Nucleus accumbens (tissue), 56 donors: Measurements from ENCODE around the gene XYLB.

Experiments used
- DNase-seq, 56 donors: peaks; one replicate each; lab custom pipeline; 2025; lab: John Stamatoyannopoulos, UW

Gene XYLB

DNA sequence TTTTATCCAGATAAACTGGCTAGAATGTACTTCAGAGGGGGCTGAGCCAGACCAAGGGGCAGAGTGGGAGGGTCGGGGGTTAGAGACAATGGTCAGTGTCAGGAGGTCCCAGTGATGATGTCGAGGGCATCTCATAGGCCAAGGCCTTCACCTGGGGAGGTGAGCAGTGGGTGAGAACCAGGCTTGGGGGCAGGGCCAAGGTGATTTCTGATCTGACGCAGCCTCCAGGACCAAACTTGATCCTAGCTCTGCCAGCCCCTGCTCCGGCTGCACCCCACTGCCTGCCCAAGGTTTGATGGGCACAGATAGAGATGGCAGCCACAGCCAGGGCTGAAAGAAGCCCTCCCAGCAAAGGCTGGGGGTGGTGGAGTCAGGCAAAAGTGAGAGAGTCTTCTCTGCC, 14.9 kb downstream of the XYLB start:
- DNase-seq: no peak

DNA sequence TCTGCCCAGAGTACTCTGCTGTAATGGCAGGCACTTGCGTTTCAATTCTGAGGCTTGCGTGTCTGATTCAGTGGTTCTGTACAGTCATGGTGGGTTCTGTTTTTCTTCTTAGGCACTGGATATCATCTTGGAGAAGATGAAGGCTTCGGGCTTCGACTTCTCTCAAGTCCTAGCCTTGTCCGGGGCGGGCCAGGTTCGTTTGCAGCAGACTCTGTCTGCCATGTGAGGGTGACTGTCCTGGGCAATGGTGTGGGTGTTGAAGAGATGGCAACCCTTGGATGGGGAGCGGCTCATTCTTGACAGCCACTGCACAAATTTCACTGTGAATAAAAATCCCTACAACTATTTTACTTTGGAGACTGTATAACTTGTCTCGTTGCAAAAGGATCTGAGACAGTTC, 16.2 kb downstream of the XYLB start:
- DNase-seq: no peak

DNA sequence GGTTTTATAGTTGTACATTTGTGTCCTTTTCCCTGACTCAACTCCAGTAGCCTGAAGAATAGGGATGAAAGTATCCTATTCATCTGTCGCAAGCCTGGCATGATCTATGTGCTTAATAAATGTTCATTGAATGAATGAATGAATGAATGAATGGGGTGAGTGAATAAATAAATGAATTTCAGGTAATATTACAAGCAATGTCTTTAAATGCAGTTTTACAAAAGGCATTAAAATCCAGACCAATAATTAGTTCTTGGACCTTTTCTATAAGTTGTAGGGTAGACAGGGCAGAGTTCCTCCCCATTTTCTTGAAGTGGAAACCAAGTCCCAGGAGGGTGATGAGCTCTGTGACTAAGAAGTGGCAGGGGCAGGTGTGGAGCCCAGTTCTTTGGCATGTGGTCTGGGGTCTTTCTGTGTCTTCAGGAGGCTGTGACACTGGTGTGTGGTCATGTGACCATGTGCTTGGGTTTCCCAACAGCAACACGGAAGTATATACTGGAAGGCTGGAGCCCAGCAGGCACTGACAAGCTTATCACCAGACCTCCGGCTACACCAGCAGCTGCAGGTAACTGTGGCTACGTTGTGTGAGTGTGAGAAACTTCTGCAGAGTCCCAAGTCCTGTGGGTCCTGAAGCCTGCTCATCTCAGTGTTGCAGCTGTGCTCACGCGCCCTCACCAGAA, 18.3 kb downstream of the XYLB start:
- no peak for DNase-seq

DNA sequence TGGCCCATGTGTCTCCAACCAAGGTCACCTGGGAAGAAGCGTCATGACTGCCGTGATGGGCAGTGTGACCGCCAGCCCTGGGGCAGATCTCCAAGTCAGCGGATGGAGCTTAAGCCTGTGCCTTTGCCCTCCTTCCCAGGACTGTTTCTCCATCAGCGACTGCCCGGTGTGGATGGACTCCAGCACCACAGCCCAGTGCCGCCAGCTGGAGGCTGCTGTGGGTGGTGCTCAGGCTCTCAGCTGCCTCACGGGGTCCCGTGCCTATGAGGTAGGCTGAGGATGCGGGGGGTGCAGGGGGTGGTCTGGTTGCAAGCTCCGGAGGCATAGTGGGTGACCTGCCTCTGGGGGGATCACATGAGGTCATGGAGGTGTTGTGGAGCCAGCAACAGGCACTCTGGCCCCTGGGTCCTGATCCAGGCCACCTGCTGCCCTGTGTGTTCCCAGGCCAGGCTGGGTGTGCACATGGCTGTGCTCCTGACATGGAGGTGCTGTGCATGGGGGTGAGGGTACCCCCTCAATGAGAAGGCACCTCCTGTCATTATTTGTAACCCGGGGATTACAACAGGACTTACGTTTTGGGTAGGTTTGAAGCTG, 19.0 kb downstream of the XYLB start:
- no peak for DNase-seq

DNA sequence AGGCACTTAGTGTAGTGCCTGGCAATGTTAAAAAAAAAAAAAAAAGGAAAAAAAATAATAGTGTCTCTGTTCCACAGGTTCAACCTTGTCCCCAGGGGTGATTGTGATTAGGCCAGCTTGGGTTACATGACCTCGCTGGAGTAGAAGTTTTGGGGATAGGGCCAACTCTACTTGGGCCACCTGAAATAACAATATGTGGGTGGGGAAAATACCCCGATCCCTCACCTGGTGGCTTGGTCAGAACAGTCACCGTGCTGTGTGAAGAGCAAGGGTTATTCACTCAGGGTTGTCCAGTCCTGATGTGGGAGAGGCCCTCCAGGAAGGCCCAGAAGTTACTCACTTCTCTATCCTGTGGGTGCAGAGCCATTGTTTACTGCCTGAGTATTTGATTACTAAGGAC, 19.5 kb downstream of the XYLB start:
- DNase-seq: no peak

DNA sequence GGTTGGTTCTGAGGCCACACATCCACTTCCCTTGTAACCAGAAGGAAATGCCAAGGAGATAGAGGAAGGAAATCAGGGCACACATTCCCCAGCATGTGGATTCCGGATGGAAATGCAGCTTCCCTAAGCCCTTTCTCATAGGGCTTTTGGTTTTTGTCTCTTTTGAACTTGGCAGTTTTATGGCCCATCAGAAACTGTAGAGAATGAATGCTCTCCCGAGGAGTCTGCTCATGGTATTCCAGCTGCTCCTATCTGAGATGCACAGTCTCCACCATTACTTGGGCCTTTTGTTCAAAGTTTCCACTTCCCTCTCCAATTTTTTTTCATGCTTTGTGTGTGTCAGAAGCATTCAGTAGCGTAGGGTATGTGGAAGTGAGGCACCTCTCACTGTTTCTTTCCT, 21.2 kb downstream of the XYLB start:
- no peak for DNase-seq

DNA sequence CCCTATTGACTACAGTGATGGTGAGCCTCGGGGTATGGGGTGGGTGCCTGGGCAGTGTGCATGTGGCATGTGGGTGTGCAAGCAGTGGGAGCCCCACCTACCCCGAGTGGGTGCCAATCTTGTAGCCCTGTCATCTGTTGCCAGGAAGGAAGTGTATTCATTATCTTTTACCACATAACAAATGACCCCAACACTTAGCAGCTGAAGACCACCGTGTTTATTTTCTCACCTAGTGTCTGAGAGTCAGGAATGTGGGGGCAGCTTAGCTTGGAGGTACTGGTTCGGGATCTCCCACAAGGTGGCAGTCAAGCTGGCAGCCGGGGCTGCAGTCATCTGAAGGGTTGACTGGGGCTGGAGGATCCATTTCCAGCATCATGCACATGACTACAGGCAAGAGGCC, 21.7 kb downstream of the XYLB start:
- no peak for DNase-seq

DNA sequence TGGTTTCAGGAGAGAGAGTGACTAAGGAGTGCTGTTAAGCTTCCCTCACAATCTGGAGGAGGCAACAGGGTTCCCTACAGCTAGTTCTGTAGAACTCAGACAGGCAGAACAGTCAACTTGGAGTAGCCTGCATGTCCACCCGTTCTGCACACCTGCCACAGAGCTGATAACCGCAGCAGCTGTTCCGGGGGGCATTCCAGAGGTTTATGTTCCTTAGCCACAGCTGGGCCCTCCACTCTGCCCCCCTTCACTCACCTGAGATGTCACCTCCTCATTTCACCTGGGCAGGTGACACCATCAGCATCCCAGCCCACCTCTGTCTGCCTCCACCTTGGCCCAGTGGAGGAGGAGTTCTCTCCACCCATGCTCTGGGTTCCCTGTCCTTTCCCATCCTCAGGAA, 22.6 kb downstream of the XYLB start:
- DNase-seq: no peak

DNA sequence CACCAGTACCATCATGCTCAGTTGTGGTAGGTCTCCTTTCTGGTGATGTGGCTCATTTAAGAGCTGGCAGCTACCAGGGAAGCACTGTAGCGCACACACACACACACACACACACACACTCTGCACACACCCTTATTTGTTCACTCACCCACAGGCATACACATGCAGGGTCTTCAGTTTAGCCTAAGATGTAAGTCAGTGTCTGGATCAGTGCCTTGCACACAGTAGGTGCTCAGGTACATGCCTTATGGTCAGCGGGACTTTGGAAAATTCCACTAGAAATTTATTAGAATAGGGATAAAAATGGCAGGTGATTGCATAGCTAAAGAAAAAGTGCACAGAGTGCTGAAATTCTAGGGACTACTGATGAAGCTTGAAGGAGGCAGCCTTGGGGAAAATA, 23.6 kb downstream of the XYLB start:
- no peak for DNase-seq

DNA sequence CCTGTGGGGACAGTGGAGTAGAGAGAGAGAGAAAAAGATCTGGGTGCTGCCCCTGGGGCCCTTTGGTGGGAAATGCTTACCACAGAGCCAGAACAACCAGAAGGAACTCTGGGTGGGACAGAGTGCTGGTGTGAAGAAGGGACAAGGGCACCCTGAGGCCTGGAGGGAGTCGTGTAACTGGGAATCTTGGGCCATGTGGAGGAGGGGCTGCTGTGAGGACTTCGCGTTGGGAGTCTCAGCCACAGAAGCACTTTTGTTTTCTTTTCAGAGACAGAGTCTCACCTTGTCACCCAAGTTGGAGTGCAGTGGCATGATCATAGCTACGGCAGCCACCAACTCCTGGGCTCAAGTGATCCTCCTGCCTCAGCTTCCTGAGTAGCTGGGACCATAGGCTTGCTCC, 24.3 kb downstream of the XYLB start:
- no peak for DNase-seq

DNA sequence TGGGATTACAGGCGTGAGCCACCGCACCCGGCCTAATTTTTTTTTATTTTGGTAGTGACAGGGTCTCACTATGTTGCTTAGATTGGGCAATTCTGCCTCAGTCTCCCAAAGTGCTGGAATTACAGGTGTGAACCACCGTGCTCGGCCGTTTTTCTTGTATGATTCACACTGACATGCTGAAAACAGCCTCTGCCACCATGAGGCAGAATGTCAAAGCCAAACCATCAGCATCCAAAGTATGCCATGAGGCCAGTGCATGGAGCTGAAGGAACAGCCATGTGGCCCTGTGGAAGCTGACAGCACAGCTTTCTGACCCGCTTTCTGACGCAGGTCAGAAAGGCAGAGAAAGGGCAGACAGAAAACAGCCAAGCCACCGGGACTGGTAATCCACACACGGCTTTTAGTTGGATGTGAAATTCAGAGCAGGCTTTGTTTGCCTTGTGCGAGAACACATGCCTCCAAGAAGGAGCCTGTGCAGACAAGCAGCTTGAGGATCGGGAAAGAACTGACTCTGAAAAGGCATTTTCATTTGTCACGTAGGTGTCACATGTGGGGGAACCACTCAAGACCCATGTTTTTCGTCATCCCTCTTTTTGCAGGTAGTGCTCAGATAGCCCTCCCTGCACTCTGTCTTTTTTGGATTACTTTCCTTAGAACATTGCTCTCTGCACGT, 25.1 kb downstream of the XYLB start:
- DNase-seq: no peak

DNA sequence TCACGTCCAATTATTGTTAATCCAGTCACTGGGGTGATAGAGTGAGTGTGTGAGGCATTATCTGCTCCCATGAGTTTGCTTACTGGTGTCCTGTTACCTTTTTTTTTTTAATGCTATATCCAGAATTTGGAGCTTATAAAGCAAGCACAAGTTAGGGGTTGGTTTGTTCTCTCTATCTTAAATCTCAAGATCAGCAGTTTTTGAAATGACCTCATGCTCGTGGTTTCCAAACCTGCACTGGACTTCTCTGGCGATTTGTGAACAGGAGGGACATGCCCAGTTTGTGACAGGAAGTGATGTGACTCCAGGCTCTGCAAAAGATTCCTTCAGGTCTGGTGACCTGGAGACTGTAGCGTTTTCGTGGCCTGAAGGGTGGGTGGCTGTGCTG, 25.6 kb downstream of the XYLB start:
- no peak for DNase-seq

DNA sequence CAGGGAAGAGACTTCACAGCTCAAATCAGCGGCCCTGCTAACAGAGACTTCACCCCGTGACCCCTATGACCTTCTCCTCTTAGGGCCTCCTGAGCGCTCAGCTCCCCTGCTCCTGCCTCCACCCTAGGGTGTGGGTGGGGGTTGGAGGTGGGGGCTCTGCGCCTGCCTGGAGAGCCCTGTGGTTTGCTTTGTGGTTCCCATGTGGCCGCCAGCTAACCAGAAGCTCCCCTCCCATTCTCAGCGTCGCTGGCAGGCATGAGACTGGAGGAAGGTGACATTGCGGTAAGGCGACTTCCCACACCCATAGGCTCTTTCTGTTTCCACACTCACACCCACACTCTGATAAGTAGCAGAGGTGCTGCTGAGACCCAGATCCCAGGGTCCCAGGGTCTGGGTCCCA, 27.6 kb downstream of the XYLB start:
- DNase-seq: no peak

DNA sequence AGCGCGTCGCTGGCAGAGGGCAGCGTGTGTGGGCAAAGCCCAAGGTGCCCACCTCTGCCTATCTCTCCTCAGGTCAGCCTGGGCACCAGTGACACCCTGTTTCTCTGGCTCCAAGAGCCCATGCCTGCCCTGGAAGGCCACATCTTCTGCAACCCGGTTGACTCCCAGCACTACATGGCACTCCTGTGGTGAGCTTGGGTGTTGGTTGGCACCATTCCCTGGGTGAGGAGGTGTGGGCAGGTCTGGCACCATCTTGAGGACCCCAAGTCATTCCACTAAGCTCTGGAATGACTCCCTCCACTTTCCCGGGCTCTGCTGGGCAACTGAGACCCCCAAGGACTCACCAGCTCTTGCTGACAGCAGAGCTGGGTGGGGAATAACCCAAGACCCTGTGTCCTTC, 28.5 kb downstream of the XYLB start:
- no peak for DNase-seq

DNA sequence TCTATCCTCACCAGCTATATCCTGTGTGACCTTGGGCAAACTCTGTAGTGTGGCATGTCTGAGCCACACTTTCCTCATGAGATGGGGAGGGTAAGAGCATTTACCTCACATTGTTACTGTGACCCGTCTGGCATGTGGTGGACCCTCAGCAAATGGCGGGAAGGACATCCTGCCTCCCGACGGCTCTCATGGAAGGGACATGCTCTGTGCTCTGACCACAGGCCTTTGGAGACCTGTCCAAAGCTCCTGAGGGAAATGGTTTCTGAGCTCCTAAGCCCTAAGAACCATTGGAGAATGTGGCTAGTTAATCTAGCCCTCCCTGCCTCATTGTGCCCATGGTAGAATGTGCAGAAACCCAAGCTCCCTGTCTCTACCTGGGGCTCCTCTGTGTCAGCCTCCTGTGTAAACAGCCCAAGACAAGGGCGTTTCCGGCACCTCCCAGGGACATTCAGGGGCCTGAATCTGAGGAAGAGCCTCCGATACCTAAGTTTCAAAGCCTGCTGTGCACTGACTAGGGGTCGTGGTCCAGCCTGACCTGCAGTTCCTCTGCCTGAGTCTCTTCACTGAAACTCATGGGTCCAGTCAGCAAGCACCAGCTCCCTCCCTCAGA, 29.0 kb downstream of the XYLB start:
- DNase-seq: no peak

DNA sequence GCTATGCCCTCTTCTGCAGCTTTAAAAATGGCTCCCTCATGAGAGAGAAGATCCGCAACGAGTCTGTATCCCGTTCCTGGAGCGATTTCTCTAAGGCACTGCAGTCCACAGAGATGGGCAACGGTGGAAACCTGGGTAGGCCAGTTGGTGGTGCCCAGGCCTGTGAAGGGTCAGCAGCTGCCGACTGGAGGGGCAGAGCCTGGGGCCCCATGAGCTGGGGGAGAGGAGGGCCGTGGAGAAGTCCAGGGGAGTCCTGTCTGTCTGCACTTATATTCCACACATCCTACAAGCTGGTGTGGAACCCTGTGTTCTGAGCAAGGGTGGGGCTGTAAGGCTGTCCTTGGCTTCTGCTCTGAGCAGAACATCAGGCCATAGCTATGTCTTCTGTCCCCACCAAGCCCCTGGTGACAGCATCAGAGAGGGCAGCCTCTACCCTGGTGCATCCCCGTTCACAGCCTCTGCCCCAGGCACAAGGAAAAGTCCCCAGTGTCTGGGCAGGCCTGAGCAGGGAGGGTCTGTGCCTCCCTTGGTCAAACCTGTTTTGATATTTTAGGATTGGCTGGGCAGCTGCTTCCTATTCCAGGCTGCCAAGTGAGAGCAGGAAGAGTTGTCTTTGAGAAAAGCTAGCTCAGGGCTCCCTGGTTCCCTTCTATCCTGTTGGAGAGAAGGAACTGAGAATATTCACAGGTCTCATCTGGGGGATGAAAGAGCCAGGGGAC, 29.7 kb downstream of the XYLB start:
- no peak for DNase-seq

DNA sequence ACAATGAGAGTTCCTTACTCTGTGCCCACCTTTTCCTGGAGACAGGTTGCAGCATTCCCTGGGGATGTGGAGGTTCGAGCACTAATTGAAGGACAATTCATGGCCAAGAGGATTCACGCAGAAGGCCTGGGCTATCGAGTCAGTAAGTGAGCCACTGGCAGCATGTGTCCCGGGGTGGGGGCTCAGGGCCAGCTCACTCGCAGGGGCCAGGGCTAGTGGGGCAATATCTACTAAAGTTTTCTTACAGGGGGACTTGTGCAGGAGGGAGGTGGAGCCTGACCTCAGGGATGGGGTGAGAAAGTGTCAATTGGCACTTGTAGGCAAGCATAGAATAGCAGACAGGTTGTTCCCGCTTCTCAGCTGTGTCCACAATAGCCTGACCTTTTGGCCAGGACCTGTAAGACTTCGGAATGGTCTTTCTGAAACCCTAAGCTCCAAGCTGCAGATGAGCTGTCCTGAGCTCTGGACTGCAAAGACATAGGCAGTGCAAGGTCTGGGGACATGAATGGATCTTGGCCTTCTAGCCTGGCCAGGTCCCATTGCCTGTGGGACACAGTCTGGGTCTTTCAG, 32.7 kb downstream of the XYLB start:
- no peak for DNase-seq

DNA sequence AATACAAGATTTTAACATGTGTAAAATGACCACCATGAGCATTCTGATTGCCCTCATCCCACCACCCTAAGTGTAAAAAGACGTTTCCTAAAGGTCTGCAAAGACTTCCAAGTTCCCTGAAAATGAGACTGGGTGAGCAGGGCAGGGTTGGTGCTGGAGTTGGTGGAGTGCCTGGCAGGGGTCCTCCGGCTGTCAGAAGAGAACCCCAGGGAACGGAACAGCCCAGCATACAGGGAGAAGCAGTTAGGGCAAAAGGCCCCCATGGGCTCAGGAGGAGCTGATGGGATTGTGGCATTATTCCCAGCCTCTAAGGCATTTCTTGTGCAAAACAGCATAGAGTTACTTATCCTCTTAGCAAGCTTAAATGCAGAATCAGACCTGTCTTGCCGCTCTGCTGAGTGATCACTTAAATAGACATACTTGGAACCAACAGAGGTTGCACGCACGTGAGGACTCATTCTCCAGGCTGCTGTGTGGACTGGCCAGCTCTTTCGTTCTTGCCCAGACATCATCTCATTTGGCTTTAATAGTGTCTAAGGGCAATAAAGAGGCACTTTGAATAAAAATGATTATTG, 36.0 kb downstream of the XYLB start:
- DNase-seq: no peak

DNA sequence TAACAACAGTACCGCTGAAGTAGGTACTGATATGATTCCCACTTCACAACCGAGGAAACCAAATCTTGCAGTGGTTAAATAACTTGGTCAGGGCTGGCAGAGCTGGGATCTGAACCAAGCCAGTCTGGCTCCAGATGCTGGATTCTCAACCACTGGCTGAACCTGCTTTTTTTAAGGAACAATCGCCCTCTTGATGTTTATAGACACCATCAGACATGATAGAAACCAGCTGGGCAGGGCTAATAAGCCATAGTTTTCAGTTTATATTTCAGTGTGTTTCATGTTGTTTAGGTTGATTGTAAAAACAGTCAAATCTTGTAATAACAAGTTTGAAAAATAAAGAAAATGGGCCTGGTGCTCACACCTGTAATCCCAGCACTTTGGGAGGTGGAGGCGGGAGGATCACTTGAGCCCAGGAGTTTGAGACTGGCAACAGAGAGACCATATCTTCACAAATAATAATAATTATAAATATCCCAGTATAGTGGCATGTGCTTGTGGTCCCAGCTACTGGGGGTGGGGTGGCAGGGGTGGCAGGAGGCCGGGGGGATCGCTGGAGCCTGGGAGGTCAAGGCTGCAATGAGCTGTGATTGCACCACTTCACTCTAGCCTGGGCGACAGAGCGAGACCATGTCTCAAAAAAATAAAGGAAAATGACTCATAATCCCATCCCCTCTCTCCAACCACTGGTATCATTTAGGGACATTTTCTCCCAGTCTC, 36.7 kb downstream of the XYLB start:
- DNase-seq: no peak
